CD4-positive, alpha-beta T cell treated with Interleukin-10 for 1 hour (primary cell): ENCODE measurements around the gene DYNC1I2.
"Not testable (repeated sequence)": the region's sequence is repeated elsewhere in the genome, so short reads cannot be mapped to it uniquely, and the experiment has no call there.

Source experiments
- DNase-seq: peaks from one replicate; pipeline ENCODE4 v3.0.0-alpha.2; 2020

The DYNC1I2 gene

DNA sequence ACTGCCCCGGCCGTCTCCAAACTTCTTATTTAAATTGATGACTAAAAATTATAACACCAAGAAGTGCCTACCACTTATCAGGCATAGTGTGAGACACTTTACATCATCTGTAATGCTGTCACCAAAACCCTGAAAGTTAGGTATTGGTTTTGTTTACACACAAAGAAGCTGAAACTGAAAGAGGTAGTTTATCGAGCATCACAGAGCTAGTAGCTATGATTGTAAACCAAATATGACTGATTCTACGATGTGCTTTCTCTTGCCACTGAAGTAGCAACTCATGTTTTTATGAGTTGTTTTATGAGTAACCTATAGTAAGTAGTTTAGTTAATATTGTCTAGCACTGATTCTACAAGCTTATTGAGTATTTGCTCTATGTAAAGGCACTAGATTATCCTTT is 31.5 kb downstream of the DYNC1I2 start:
- no peak for DNase-seq

GRCh38 chr2:171719660-171720059 is 32.4 kb downstream of the DYNC1I2 start:
- no peak for DNase-seq

DNA sequence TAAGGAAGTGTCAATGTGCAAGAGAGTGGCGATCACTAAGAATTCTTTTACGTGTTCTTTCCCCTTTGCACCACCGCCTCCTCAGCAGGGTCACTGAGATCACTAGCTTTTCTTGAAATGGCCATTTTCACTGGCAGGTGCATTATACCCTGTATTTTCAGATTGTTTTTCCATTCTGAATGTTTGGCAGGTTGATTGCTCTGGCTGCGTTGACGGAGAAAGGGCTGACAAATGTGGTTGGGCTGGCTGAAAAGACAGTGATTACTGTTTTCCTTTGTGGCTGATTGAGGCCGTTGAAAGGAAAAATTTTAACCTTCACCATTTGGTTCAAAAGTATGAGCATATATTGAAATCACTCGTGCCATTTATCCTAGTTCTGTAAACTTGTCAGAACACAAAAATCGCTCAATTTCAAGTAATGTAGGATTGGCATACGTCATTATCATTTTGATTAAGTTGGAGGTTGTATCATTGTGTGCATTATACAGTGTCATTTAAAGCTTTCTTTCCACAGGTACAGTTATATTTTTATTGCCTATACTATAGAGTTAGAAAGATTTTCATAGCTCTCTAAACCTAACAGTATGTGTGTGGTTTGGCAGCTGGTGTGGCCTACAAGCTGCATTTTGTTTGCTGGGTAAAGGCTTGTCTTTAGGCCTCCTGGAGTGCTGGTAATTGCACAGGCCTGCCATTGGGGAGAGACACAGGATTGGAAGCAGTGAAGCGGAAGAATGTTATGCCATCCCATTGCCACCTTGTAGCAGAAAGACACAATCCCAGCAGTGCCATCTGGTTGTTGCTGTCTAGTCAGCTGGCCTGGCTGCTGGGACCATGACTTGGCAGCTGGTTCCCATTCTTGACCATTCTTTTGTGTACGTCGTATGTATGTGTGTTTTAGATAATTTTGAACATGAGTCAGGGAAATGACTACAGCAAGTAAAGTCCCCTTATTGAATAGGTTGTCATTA is 36.7 kb downstream of the DYNC1I2 start:
- no peak for DNase-seq

DNA sequence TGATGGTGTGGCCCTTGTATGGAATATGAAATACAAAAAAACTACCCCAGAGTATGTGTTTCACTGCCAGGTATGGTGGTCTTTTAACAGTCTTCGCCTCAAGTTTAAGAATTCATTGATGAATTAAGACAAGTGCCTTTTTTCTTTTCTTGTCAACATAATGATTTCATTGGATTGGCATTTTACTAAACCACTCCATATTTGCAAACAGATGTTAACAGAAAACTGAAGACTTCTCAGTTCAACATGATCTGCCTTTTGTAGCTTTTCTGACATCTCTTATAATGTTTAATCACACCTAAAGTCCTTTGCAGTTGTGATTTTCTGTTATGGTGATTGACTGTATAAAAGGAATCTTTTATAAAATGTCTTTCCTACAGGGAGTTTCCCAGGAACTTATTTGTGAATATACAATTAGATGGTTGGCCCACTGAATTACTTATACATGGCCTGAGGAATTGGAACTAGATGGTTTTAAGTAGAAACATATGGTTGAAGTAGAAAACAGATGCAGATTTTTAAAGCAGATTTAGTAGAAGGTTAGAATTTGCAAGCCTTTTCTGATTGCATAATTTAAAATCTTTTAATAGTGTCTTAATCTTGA is 39.7 kb downstream of the DYNC1I2 start:
- DNase-seq = no peak

DNA sequence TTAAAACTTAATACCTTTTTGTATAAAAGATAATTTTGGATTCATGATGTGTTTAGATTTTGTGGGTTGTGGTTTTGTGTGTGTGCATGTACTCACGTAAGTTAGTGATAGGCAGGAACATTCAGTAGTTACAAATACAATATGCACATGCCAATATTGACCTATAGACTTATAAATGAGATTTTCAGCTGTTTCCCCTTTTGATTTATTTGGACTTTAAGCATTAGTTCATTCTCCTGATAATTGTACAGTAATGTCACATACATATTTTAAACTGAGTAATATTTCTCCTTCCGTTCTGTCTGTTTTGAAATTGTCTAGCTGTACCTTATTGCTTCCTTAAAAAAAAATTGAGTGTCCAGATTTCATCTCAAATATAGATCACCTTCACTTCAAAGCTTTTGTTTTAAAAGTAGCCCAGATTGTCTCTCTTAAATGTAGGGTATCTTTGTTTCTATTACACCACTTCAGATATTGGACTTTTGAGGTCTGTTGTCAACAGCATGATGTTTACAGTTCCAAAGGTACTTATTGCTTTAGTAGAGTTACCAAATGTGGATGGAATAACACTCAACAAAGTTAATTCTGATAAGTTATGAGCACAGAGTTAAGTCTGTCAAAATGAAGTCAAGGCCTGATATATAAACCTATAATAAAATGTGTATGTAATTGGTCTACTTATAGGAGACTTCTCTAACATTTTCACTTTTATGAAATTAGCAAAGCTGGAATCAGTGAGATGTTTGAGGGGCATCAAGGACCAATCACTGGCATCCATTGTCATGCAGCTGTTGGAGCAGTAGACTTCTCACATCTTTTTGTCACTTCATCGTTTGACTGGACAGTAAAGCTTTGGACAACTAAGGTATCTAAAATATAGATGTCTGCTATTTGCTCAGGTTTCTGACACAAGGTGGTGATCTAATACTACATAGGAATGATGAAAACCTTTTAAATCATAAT is 42.0 kb downstream of the DYNC1I2 start:
- DNase-seq = no peak

- DNase-seq = no peak
These were observed 42.7 kb downstream of the DYNC1I2 start for GRCh38 chr2:171729952-171730317.

DNA sequence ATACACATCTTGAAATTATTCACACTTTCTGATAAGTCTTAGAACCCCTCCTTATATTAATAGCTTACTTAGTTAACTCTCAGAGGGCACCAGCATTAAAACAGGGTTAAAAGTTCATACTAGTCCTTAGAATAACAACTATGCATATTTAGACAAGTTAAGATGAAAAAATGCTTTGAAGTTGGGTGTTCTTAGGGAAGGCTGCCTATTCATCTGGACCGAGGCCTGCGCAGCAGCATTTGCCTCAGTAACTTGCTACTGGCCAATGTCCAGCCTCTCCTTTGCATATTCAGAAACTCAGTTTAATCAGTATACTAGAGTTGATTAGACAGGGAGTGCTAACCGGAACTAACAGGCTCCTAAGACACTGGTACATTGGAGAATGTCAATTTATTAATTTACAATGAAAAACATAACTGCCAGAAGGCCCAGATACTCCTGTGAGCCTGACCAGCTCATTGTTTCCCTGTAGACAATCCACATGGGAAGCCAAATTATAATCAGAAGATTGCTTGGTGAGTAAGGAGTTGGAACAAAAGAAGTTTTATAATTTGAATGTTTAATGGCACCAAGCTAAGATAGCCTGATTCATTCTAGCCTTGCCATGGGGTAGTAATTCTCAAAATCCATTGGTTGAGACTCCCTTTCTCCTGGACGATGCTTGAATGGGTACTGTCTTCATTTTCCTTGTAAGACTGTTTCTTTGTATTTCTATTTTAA is 48.9 kb downstream of the DYNC1I2 start:
- no peak for DNase-seq

DNA sequence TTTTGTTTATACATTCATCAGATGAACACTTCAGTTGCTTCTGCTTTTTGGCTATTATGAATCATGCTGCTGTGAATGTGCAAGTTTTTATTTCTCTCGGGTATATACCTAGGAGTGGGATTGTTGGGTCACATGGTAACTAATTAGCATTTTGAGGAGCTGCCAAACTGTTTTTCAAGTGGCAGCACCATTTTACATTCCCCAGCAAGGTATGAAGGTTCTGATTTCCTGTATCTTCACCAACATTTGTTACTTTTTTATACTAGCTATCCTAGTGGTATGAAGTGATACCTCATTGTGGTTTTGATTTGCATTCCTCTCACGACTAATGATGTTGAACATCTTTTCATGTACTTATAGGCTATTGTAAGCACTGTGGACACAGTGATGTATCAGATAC is 53.9 kb downstream of the DYNC1I2 start:
- DNase-seq = no peak

DNA sequence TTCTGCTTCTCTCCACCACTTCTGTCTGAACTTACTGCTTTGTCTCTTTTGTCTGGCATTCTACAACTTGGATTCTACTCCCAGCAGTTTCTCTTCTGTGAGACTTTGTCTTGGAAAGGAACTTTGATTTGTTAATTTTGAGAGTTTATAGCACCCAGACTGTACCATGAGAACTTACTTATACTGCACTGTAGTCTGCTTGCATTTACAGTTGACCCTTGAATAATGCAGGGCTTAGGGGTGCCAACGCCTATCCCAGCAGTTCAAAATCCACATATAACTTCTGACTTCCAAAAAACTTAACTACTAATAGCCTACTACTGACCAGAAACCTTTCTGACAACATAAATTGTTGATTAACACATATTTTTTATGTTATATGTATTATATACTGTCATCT is 55.5 kb downstream of the DYNC1I2 start:
- DNase-seq = no peak

DNA sequence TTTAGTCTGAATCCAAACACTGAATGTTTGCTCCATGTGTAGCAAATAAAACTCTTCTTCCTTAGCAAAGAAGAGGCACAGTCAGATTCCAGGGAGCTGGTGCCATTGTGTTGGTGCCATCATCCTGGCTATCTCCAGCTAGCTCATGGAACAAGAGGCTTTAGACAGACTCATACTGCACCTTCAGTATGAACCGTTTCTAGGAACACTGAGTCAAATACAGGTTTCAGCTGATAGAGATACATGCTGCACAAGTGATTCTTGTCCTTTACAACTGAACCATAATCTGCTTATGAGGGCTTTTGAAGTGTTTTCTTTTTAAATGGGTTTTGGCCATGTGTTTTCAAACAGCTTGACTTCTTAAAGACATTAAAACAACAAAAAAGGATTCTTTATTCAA is 57.9 kb downstream of the DYNC1I2 start:
- no peak for DNase-seq

DNA sequence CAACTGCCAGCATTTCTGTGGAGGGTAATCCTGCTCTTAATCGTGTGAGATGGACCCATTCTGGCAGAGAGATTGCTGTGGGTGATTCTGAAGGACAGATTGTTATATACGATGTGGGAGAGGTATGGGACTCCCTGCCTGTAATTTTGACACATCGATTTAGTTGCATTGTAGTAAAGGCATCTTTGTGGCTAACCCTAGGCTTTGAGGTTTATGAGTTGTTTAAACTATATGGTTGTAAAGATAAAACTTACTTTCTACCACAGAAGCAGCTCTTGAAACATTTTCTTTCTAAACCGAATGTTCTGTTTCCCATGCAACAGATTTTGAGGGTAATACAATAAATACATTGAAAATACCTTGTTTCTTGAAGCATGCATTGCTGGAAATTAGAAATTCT is 58.5 kb downstream of the DYNC1I2 start:
- DNase-seq = no peak

- no peak for DNase-seq
These were observed 60.1 kb downstream of the DYNC1I2 start for GRCh38 chr2:171747371-171747770.

DNA sequence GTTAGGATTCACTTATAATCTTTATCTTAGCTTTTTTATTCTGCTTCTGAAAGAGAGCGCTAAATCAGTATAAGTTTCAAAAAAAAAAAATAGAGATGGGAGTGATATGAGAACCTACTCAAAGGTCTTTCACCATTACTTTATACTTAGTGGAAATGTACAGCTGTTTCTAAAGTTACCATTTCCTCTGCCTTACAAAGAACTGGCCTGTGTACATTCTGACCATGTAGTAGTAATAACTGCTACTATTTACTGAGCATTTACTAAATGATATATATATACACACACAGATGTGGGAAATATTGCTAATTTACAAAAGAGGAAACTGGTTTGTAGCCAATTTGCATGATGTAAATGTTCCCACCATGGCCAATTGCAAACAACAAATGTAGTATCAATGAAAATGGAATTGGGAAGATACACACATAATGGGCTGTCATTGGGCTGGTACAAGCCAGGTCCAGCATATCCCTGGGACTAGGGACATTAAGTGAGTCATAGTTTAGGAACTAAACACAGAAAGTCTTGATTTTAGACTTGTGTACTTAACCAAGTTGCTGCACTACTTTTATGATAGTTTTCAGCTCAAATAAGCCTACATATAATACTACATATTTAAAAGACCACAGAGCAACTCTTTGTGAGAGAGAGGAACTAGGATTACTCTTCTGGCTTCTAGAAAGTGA is 67.1 kb downstream of the DYNC1I2 start:
- DNase-seq = no peak

DNA sequence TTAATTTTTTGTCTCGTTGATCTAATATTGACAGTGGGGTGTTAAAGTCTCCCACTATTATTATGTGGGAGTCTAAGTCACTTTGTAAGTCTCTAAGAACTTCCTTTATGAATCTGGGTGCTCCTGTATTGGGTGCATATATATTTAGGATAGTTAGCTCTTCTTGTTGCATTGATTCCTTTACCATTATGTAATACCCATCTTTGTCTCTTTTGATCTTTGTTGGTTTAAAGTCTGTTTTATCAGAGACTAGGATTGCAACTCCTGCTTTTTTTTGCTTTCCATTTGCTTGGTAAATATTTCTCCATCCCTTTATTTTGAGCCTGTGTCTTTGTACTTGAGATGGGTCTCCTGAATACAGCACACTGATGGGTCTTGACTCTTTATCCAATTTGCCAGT is 71.5 kb downstream of the DYNC1I2 start:
- not testable (repeated sequence) for DNase-seq

DNA sequence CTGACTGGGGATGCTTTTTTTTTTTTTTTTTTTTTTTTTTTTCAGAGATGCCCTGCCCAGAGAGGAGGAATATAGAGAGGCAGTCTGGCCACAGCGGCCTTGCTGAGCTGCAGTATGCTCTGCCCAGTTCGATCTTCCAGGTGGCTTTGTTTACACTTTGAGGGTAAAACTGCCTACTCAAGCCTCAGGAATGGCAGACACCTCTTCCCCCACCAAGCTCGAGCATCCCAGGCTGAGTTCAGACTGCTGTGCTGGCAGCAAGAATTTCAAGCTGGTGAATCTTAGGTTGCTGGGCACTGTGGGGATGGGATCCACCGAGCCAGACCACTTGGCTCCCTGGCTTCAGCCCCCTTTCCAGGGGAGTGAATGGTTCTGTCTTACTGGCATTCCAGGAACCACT is 73.9 kb downstream of the DYNC1I2 start:
- DNase-seq = not testable (repeated sequence)

- DNase-seq = no peak
These were observed 75.8 kb downstream of the DYNC1I2 start for GRCh38 chr2:171762879-171763573.

DNA sequence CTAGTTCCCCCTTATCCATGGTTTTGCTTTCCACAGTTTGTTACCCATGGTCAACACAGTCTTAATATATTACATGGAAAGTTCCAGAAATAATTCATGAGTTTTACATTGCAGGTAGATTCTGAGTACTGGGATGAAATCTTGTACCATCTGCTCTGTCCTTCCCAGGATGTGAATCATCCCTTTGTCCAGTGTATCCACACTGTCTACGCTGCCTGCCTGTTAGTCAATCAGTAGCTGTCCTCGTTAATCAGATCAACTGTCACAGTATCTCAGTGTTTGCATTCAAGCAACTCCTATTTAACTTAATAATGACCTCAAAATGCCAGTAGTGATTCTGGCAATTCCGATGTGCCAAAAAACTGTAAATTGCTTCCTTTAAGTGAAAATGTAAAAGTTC is 76.3 kb downstream of the DYNC1I2 start:
- no peak for DNase-seq

- DNase-seq = no peak
These were observed 84.2 kb downstream of the DYNC1I2 start for GRCh38 chr2:171771463-171771862.

- DNase-seq = no peak
These were observed 85.1 kb downstream of the DYNC1I2 start for GRCh38 chr2:171772373-171772772.

- DNase-seq = not testable (repeated sequence)
These were observed 87.3 kb downstream of the DYNC1I2 start for GRCh38 chr2:171774581-171774980.

- no peak for DNase-seq
These were observed 91.2 kb downstream of the DYNC1I2 start for GRCh38 chr2:171778515-171778914.
